GM19397 (cell line): ENCODE data around the gene KANSL3.

Experiments
- ATAC-seq: cut with Tn5 transposase; IDR thresholded peaks from one replicate; pipeline ENCODE4 v1.9.1; 2021; ENCODE audit warnings: mild to moderate bottlenecking, moderate library complexity; ENCODE audit not compliant: unreplicated experiment

Gene KANSL3

GRCh38 chr2:96608469-96609455 is 29.4 kb downstream of the KANSL3 start:
- no peak for ATAC-seq

GRCh38 chr2:96604104-96604503 is 34.0 kb downstream of the KANSL3 start:
- ATAC-seq, result no peak

- ATAC-seq, result no peak
These were observed 35.7 kb downstream of the KANSL3 start for GRCh38 chr2:96602330-96602823.

GRCh38 chr2:96601382-96602292 is 36.5 kb downstream of the KANSL3 start:
- ATAC-seq, result no peak

- no peak for ATAC-seq
These were observed 38.2 kb downstream of the KANSL3 start for GRCh38 chr2:96599941-96600340.

- ATAC-seq, result no peak
These were observed 41.5 kb downstream of the KANSL3 start for GRCh38 chr2:96596596-96596995.

GRCh38 chr2:96594691-96595152 is 43.4 kb downstream of the KANSL3 start:
- no peak for ATAC-seq

GRCh38 chr2:96594282-96594681 is 43.8 kb downstream of the KANSL3 start:
- ATAC-seq, result no peak

GRCh38 chr2:96591494-96591893 is 46.6 kb downstream of the KANSL3 start:
- ATAC-seq, result no peak

- ATAC-seq, result no peak
These were observed 47.1 kb downstream of the KANSL3 start for GRCh38 chr2:96591054-96591453.

- no peak for ATAC-seq
These were observed 50.3 kb downstream of the KANSL3 start for GRCh38 chr2:96587843-96588242.

- no peak for ATAC-seq
These were observed 54.1 kb downstream of the KANSL3 start for GRCh38 chr2:96584017-96584416.

- no peak for ATAC-seq
These were observed 57.3 kb downstream of the KANSL3 start for GRCh38 chr2:96580771-96581170.

- ATAC-seq, result no peak
These were observed 58.7 kb downstream of the KANSL3 start for GRCh38 chr2:96579422-96579821.

- ATAC-seq, result no peak
These were observed 59.4 kb downstream of the KANSL3 start for GRCh38 chr2:96578731-96579130.

GRCh38 chr2:96577501-96577900 is 60.6 kb downstream of the KANSL3 start:
- ATAC-seq, result no peak

- no peak for ATAC-seq
These were observed 62.2 kb downstream of the KANSL3 start for GRCh38 chr2:96575785-96576456.

- ATAC-seq, result no peak
These were observed 63.7 kb downstream of the KANSL3 start for GRCh38 chr2:96574364-96574763.

GRCh38 chr2:96568094-96568493 is 70.0 kb downstream of the KANSL3 start:
- no peak for ATAC-seq

- ATAC-seq, result no peak
These were observed 73.0 kb downstream of the KANSL3 start for GRCh38 chr2:96565111-96565510.

GRCh38 chr2:96564563-96564962 is 73.5 kb downstream of the KANSL3 start:
- no peak for ATAC-seq
